ENCODE data around the gene USP6NL.
"Not testable (repeated sequence)": the region's sequence is repeated elsewhere in the genome, so short reads cannot be mapped to it uniquely, and the experiment has no call there.

The USP6NL gene

DNA sequence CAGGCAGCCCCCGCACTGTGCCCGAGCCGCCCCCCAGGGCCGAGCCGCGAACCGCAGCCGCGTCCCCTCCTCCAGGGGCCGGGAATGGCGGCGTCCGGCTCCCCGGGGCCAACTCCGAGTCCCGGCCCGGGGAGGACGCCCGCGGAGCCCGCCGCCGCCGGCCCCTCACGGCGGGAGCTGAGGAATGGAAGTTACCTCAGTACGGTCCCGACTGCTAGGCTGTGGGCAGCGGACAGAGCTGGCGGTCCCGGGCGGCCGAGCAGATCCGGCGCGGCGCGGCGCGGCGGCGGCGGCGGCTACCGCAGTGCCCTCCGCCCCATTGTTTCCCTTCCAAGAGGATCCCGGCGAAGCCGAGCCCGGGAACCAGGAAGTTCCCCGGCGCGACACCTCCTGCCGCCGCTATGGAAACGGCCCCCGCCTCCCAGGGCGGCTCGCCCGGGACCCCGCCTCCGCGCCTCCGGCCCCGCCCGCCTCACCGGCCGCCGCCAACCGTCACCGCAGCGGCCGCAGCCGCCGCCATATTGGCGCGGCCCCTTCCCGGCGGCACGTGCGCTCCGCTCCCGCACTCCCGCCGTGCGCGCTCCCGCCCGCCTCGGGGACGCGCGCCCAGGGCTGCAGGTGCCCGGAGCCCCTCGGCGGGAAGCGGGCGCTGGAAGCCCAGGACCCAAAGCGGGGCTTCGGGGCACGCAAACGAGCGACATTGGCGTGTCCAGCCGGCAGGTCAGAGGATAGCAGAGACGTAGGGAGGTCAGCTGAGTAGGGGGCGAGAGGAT is at the start of gene USP6NL:
Gene USP6NL (minus strand): TSS at position 403 of the 773 bp plus-strand sequence. CDS start 14,016 bp downstream, outside the sequence.
- DNase-seq (ENCODE audit: low spot score) = peak; percentile 85

DNA sequence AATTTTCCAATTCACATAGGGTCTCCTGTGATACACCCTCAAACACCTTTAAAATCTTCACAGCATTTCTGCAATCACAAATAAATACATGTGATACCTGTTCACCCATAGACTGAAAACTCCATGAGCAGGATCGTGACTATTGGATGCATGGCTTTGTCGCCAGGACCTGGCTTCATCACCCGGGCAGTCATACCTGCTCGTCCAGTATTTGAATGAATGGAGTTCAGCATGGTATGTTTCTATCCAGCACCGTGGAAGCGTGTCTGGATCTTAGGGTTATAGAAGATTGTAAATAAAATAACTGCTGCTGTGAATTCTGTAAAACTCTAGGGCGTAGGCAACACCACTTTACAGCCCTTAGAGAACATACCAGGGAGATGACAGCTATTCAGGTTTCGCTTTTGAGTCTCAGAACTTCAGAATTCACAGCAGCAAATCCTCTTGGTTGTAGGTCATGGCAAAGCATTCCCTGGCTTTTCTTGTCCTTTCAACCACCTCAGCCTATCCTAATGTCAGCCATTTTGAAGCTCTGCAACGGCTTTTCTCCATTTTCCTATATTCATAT is 47.4 kb upstream of the USP6NL start:
- no peak for DNase-seq (ENCODE audit: low spot score)

DNA sequence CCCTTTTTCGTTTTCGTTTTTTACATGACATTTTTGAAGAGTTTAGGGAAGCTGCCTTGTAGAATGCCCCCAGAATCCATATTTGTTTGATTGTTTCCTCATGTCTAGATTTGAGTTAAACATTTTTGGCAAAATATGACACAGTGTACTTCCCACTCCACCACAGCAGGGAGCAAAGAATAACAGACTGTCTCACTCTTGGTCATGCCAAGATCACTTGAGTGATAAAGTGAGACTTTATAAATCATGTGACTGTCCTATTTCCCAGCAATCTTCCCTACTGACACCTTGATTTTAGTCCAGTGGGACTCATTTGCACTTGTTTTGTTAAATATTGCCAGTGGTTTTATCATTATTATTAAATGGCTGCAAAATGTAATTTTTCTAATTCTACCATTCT is 44.4 kb upstream of the USP6NL start:
- no peak for DNase-seq (ENCODE audit: low spot score)

DNA sequence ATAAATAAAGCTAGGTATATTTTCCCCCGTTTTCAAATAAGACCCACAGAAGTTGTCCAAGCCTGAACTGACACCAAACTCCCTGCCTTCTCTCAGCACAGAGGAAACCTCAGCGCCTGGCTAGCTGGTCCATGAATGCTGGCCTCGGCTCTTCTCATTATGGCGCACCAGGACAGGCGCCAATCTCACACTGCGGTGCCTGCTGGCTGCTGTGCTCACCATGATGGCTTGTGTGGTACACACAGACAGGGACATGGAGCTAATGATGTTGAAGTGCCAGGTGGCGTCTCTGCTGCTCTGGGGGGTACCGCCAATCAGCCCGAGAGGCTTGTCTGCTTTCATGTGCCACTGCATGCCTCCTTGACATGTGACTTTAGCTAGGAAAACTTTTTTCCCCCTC is 43.2 kb upstream of the USP6NL start:
- DNase-seq (ENCODE audit: low spot score) = no peak

DNA sequence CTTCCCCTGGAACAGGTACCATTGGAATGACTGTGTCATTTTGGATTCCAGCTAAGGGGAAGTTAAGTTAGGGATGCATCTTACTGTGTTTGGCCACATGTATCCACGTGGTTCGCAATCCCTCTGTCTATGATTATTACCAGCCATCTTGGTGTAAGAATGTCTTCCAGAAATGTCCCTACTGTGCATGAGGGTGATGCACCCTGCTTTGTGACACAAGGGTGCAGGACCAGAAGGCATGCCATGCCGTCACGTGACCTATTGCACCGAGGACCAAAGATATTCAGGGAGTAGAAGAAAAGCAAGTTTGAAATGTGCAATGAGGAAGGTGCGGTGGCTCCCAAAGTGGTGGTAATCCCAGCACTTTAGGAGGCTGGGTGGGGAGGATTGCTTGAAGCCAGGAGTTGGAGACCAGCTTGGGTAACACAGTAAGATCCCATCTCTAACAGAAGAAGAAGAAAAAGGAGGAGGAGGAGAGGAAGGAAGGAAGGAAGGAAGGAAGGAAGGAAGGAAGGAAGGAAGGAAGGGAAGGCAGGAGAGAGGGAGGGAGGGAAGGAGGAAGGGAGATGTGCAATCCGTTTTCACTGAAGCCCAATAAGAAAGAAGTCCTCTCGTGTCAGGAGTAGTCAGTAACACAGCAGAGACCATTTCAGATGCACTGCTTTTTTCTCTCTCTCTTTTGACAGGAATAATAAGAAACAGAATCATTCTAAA is 42.5 kb upstream of the USP6NL start:
- DNase-seq (ENCODE audit: low spot score) = no peak

DNA sequence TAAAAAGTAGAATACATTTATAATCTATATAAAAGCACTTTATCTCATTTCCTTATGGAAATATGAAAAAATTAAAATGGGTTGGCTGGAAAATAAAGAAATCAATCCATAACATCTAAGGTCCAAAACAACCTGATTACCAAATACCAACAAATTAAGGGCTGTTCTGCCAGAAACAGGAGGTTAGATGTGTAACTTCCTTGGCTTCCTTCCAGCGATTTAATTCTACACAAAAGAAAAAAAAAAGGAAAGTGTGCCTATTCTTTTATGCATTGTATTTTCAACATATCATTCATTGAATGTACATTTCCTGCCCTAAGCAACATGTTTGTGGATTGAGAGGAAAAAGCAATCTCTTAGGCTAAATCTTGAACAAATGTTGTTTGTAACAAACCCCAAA is 36.2 kb upstream of the USP6NL start:
- no peak for DNase-seq (ENCODE audit: low spot score)

DNA sequence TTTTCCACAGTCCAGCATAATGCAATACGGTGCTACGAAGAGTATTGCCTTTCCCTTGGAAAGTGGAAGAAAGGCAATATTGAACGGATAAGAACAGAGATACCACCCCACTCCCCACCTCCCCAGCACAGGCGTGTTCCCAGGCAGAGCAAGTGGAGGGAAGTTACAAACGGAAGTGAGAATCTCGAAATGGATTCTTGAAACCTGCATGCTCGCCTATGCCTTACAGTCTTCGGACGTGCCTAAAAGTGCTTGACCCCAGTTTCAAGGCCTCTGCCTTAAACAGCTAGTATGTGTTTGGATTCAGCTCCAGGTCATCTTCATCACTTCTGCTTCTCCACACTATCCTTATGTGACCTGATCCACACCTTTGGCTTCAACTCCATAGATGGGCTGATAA is 35.0 kb upstream of the USP6NL start:
- DNase-seq (ENCODE audit: low spot score) = no peak

DNA sequence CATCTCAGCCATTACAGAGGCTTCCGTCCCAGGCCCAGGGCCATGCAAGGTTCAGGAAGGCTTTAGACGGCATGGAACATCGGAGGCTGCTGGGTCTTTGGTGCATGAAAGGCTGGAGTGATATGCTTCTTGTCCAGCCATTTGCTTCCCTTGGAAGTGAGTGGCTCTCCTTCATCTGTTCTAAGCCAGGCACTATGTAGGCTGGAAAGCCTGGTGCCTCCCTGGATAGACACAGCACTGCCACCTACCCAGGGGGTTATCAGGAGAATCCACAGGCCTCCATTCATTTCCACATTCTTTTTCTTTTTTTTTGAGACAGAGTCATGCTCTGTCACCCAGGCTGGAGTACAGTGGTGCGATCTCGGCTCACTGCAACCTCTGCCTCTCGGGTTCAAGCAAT is 31.6 kb upstream of the USP6NL start:
- no peak for DNase-seq (ENCODE audit: low spot score)

DNA sequence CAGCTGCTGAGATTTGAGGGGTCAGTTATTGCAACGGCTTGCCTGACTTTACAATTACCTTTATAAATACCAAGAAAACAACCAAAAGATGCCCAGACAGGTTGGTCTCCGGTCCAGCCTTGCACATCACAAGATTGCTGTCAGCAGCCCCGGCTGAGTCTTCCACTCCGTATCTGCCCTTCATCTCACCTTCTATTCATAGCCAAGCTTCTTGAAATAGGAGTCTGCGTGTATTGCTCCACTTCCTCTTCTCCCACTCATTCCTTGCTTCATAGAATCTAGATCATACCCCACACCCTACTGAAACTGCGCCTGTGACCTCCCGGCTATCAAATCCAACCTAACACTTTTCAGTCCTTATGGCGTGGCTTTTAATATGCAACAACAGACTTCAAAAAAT is 31.1 kb upstream of the USP6NL start:
- DNase-seq (ENCODE audit: low spot score) = no peak

DNA sequence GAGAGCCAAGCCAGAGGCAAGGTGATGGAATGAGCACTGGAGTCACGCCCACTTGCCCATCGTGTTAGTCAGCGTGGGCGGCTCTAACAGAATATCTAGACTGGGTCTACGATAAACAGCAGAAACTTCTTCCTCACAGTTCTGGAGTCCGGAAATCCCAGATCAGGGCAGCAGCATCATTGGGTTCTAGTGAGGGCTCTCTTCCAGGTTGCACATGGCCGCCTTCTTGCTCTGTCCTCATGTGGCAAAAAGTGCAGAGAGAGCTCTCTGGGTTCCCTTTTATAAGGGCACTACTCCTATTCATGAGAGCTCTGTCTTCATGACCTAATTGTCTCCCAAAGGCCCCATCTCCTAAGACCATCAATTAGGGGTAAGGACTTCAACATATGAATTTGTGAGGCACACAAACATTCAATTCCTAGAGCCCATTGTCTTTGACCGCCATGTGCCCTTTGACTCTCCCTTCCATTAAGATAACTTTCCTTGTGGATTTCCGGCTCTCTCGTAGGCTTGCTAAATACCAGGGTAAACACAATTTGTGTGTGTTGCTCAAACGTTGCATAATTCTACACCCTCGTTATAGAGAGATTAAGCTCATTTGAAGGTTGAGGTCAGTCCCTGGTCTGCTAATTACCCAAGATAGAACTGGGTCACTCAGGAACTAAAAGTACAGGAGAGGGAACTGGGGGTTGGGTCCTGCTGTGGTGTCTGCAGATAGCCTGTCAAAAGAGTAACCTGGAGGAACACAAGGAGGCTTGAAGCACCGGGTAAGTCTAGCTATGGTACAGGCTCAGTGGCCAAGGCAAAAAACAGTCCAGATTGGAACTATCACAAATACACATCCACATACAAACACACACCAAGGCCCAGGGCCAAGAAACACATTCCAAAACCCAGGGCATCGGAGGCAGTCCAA is 28.7 kb upstream of the USP6NL start:
- no peak for DNase-seq (ENCODE audit: low spot score)

DNA sequence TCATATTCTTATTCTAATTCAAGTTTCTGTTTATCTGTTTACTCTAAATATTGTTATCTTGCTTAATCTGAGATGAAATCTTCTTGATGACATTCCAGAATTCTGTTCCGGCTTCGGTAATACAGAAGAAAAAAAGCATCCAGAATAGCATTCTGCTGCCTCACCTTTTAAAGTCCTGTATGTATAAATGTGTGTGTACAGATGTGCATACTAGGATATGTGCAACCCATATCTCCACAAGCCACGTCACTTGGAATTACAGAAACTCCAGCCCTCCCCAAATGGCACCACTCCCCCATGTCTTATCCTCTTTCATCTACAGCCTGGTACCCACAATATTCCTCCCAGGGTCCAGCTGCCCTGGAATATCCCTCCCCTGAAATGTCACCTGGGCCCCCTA is 27.9 kb upstream of the USP6NL start:
- DNase-seq (ENCODE audit: low spot score) = no peak

DNA sequence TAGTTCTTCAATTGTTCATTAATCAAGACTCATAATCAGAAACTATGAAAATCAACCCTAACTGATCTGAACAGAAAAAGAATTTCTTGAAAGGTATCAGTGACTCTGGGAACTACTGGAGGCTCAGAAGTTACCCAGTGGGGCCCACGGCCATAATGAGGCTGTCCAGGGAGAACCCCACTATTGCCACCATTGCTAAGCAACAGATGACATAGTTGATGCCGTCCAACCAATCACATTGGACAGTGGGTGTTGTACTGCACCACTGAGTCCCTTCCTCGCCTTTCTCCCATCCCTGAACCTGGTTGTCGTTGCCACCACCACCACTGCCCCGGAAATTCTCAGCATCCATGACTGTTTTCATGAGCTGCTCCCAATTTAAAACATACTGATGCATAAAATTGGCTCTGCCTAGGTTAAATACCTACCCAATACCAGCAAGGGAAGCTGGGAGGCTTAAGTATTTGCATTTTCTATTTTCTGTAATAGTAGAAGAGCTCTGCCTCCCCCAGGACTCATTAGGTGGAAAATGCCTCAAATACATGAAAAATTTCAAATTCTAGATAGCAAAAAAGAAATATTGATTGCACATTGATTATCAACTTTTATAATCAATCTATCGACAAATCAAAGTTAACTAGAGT is 26.7 kb upstream of the USP6NL start:
- no peak for DNase-seq (ENCODE audit: low spot score)

DNA sequence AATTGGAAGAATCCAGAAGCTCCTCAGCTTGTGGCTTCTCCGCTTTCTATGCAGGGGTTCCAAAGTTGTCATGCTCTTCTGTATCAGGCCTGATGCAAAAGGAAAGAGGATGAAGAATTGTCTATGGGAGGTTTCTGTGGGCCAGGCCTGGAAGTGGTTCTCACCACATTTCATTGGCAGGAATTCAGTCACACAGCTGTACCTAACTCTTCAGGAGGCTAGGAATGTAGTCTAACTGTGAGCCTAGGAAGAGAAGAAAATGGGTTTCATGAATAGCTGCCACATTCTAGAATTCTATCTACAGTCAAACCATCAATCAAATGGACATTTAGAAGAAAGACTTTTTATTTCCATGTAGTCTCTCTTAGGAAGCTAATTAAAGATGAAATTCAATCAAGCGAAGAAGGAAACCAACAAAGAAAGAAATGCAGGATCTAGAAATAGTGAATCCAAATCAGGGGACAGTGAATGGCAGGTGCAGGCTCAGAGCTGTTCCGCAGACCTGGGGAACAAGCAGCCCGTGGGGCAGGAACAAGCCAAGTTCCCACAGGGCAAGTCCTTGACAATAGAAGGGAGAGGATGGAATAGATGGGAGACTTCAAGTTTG is 25.4 kb upstream of the USP6NL start:
- DNase-seq (ENCODE audit: low spot score) = no peak

DNA sequence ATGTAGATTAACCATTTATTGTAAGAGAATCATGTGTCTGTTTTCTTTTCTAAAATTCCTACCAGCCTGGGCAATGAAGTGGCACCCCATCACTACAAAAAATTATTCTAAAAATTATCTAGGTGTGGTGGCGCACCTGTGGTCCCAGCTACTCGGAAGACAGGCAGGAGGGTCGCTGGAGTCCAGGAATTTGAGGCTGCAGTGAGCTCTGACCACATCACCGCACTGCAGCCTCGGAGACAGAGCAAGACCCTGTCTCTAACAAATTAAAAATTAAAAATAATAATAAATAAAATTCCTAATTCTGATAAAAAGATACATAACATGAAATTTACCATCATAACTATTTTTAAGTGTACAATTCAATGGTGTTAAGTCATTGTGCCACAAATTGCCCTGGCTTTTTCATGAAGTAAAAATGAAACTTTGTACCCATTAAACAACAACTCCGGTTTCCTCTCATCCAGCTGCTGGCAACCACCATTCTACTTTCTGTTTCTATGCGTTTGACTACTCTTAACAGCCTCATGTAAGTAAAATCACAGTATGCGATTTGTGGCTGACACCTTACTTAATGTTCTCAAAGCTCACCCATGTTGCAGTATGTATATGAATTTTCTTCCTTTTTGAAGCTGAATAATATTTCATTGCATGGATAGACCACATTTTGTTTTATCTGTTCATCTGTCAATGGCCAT is 20.6 kb upstream of the USP6NL start:
- DNase-seq (ENCODE audit: low spot score) = no peak

DNA sequence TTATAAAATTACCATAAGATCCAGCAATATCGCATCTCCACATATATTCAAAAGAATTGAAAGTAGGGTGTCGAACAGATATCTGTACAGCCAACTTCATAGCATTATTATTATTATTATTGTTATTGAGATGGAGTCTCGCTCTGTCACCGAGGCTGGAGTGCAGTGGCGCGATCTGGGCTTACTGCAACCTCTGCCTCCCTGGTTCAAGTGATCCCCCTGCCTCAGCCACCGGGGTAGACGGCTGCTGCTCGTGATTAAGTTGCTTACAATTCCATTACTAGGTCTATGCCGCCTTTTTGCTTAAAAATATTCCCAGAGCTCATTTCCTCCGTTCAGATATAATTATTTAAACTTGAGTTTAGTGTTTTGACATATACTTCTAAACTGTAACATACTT is 19.8 kb upstream of the USP6NL start:
- no peak for DNase-seq (ENCODE audit: low spot score)

DNA sequence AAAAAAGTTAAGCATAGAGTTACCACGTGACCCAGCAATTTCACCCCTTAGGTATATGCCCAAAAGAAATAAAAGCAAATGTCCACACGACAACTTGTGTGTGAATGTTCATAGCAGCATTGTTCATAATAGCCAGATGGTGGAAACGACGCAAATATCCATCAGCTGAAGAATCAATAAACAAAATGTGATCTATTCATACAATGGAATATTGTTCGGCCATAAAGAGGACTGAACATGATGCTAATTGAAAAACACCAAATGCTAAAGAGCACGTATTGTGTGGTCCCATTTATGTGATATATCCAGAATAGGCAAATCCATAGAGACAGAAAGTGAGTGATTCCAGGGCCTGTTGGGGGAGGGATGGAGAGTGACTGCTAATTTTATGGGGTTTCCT is 18.3 kb upstream of the USP6NL start:
- DNase-seq (ENCODE audit: low spot score) = no peak

DNA sequence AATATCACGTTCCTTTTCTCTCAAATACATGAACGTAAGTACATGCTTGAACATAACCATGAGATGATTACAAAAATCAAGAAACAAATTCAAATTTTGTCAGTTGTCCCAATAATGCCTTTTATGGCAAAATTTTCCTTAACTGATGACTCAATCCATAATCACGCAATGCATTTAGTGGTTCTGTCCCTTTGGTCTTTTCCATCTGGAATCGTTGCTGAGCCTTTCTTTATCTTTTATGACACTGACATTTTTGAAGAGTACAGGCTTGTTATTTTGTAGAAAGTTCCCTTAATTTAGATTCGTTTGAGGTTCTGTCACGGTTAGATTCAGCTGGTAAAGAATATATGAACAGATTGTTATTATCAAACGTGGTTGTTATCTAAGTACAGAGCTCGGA is 16.5 kb upstream of the USP6NL start:
- not testable (repeated sequence) for DNase-seq (ENCODE audit: low spot score)

DNA sequence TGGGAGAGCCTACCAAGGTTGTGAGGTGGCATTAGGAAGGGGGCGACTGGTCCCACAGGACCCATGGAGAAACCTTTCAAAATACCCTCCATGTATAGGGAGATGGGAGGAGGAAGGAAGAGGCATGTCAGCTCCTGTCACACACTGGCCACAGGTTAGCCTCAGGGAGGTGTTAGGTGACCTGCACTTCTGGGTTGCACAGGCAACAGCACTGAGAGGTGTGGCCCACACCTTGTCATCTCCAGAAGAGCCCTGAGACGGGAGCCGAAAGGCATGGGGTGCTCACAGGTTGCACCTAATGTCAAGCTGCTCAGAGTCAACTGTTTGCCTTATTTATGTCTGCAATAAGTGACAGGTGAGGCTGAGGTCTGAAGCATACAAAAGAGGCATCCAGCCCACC is 14.6 kb upstream of the USP6NL start:
- DNase-seq (ENCODE audit: low spot score) = no peak

DNA sequence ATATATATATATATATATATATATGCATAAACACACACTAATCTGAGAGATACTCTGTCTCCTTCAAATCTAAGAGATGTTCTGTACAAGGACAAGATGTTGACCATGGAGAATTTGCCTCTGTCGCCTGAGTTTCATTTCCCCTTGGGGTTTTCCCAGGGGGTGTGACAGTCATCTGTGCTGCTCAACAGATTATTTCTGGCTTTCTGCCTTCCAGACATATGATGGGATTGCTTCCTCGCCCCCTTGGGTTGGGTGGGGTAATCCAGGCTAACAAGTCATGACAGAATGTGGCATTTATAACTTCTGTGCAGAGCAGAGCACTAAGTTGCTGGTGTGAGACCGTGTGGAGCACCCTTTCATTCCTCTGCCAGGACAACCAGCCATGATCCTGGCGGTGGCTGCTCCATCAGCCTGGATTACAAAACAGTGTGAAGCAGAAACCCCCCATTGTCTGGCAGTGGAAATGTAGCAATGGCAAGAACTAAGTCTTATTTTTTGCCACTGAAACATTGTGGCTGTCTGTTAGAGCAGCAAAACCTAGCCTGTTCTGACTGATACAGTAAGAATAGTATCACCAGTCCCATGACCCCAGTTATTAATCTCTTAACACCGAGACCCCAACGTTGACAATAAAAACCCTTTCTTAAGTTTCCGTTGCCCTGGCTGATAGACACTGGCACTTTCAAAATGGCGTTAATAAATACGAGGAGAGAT is 13.7 kb upstream of the USP6NL start:
- DNase-seq (ENCODE audit: low spot score) = no peak

DNA sequence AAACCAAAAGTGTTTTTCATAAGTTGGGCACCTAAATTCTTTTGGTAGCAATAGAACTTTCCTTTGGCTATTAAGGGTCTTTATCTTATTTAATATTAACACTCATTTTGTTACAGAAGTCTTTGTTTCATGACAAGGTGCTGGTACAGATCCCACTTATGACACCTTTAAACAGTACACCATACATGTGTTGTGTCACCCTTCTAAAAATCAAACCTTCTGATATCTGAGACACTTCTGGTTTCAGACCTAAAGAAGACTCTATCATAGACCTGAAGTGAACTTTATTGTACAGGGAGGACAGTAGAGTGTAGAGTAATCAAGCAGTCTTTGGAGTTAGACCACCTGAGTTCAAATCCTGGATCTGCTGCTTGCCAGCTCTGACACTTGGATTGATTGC is 5.8 kb upstream of the USP6NL start:
- DNase-seq (ENCODE audit: low spot score) = no peak
